ENCODE results near the gene RCBTB2.

DNA sequence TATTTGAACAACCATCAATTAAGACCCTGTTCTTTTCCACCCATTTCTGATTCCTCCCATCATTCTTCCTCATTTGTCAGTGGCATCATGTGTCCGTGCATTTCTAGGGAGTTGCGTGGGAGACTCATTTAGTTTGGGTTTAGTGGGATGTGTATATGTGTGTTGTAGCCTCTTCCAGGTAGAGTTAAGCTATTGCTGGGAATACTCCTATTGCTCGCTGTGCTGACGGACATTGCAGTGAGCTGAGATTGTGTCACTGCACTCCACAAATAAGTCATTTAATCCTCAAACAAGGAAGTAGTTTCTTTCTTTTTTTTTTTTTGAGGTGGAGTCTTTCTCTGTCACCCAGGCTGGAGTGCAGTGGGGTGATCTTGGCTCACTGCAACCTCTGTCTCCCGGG is 42.2 kb upstream of the RCBTB2 start:
- no peak for TF ChIP-seq POLR2A (IDR thresholded peaks at IDR 0.05)
- TF ChIP-seq, protein P1, sequence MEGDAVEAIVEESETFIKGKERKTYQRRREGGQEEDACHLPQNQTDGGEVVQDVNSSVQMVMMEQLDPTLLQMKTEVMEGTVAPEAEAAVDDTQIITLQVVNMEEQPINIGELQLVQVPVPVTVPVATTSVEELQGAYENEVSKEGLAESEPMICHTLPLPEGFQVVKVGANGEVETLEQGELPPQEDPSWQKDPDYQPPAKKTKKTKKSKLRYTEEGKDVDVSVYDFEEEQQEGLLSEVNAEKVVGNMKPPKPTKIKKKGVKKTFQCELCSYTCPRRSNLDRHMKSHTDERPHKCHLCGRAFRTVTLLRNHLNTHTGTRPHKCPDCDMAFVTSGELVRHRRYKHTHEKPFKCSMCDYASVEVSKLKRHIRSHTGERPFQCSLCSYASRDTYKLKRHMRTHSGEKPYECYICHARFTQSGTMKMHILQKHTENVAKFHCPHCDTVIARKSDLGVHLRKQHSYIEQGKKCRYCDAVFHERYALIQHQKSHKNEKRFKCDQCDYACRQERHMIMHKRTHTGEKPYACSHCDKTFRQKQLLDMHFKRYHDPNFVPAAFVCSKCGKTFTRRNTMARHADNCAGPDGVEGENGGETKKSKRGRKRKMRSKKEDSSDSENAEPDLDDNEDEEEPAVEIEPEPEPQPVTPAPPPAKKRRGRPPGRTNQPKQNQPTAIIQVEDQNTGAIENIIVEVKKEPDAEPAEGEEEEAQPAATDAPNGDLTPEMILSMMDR (IDR thresholded peaks at IDR 0.05) = no peak

All from thyroid gland (tissue), 4 donors.